GM03348 (cell line): ENCODE results near the gene PUDP.
A peak's percentile ranks its signal among the peaks of the same experiment; 100 is the strongest.
"Not testable (repeated sequence)": the region's sequence is repeated elsewhere in the genome, so short reads cannot be mapped to it uniquely, and the experiment has no call there.

Experiments
- DNase-seq: peaks from one replicate; pipeline ENCODE4 v3.0.0; 2012; ENCODE audit warnings: low spot score

The PUDP gene

GRCh38 chrX:7147978-7148854 is at the start of gene PUDP:
Gene PUDP (minus strand): TSS chrX:7148153. CDS start chrX:7148113, 40 bp downstream.
- DNase-seq = peak; percentile 98

- DNase-seq = no peak
These were observed 46.7 kb upstream of the PUDP start for GRCh38 chrX:7194606-7195005.

GRCh38 chrX:7192871-7193270 is 44.9 kb upstream of the PUDP start:
- DNase-seq = no peak

DNA sequence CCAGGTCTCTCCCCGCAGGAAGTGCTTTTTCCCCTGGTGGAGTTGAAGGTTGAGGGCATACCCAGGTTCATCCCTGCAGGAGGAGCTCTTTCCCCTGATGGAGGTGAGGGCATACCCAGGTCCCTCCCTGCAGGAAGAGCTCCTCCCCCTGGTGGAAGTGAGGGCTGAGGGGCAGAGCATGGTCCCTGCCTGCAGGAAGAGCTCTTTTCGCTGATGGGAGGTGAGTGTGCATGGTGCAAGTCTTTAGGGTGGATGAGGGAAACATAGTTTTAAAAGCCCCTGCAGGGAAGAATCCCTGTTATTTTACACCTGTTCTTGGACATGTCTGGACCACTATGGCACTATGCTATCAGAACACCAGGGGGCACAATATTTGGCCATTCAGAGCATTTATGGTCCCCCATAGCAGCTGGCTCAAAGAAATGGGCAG is 43.7 kb upstream of the PUDP start:
- DNase-seq = no peak

DNA sequence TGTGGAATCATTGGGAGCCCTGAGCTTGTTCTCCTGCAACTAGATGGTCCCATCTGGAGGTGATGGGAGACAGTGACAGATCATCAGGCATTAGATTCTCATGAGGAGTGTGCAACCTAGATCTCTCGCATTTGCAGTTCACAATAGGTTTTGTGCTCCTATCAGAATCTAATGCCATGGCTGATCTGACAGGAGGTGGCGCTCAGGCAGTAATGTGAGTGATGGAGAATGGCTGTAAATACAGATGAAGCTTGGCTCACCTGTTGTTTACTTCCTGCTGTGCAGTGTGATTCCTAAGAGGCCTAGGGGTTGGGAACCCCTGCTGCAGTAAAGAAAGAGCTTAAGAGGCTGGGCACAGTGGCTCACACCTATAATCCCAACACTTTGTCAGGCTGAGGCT is 42.2 kb upstream of the PUDP start:
- no peak for DNase-seq

DNA sequence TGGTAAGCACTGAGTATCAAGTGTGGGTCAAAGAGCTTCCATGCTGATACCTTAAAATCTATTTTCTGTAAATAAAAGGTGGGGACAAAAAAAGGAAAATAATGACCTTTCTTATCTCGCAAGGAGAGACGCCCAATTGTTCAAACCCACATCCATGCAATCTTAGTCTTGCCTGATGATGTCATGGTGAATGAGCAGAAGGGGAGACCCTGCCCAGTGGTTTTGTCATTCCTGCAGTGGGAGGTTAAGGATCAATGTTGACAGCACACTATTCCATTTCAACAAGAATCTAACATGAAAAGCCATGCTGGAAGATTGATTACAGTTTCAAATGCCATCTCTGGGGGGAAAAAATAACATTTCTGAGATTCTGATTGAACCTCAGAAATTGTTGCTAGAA is 40.7 kb upstream of the PUDP start:
- DNase-seq = no peak

DNA sequence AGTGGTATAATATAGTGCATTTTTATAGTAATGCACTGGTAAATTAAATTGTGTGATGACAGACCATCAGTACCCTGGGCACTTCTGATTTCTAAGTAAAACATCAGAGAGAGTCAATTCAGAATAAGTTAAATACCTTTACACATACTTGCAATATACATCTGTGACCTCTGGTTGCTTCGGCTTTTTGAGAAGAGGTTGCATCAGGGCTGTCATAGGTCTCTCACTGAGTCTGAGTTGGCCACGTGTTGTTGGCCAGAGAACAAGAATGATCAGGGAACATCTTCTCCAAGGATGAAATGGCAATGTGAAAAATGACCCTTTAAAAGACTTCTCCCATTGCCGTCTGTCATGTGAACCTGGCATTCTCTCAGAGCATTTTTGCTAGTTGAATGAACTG is 36.9 kb upstream of the PUDP start:
- no peak for DNase-seq

DNA sequence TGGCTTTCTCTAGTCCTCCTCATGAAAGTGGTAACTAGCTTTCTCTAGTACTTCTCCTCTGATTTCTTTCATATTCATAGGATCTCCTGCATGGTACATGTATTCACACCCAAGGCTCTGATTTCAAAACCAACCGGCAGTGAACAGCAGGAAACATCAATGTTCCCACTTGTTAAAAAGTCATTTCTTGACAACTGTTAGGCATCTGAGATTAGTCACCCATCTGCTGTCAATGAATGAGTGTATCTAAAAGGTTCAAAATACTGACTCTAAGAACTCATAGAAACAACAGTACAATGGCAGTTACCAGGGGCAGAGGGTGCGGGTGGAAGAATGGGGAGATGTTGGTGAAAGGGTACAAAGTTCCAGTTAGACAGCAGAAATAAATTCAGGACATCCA is 31.5 kb upstream of the PUDP start:
- no peak for DNase-seq

DNA sequence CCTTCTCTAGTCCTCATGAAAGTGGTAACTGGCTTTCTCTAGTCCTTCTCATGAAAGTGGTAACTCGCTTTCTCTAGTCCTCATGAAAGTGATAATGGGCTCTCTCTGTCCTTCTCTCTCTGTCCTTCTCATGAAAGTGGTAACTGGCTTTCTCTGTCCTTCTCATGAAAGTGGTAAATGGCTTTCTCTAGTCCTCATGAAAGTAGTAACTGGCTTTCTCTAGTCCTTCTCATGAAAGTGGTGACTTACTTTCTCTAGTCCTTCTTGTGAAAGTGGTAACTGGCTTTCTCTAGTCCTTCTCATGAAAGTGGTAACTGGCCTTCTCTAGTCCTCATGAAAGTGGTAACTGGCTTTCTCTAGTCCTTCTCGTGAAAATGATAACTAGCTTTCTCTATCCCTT is 30.9 kb upstream of the PUDP start:
- DNase-seq = not testable (repeated sequence)

DNA sequence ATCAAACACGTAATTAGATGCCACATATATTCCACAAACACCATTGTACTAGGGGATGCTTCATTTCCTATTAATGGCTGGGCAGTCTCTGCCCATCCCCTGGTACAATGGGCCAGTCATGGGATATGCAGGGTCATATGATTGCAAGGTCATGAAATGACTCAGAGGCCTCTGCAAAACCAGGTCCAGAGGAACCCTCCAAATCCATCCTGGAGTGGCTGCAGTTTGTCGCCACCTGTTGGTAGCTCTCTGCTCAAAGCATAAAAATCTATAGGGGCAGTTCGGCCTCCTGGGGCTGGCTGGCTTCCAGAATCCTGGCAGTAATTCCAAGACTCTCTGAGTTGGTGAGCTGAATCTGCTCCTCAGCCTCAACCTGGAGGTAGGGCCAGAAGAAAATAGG is 22.9 kb upstream of the PUDP start:
- no peak for DNase-seq

- DNase-seq = no peak
These were observed 21.7 kb upstream of the PUDP start for GRCh38 chrX:7169627-7170026.

DNA sequence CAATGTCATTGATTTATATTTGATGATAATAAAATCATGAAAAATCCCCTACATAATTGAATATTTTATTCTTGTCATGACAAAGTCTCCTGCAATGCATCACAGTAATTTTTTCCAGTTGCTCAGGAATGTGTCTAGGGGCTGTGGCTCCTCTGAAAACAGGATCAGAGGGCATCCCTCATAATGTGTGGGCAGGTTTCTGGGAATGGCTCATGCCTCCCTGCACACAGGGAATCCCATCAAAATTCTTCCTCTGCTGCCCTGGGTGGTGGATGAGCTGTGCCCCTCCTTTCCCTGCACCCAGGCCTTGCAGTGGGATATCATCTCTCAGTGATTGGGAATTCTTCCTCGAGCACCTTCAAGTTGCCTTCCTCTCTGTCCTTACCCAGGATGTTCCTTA is 20.4 kb upstream of the PUDP start:
- no peak for DNase-seq

DNA sequence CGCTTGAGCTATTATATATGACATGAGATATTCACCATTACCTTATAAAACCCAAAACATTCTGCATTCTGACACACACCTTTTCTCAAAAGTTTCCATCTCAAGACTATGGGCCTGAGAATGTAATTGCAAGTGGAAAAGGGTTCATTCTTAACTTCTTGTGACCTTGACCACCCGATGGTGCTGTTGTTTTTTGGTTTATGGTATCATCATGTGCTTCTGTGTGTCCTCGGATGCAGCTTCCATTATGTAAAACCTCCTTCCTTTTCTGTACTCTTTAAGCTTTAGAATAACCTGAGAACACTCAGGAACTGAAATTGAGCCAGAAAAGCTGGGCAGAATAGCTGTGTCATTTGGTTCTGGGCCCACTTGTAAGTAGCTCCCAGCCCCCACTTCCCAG is 16.2 kb upstream of the PUDP start:
- no peak for DNase-seq

DNA sequence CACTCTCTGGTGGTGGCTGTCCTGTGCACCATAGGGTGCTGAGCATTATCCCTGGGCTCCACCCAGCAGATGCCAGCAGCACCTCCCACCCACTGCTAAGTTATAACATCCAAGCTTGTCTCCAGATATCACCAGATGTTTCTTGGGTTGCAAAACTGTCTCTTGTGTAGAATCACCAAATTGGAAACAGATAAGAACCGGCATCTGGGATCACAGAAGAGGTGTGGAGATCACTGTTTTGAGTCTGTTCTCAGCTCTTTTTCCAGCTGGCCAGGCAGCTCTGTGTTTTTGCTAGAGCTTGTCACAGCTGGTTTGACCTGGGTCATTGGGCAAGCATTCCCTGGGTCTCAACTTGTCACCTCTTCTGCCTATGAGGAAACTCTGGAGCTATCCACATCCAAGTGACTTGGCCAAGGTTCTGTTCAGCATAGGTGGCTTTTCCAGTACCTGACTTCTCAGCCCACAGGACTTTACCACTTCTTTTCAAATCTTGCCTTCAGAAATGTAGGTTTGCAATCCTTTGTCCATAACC is 15.3 kb upstream of the PUDP start:
- no peak for DNase-seq

DNA sequence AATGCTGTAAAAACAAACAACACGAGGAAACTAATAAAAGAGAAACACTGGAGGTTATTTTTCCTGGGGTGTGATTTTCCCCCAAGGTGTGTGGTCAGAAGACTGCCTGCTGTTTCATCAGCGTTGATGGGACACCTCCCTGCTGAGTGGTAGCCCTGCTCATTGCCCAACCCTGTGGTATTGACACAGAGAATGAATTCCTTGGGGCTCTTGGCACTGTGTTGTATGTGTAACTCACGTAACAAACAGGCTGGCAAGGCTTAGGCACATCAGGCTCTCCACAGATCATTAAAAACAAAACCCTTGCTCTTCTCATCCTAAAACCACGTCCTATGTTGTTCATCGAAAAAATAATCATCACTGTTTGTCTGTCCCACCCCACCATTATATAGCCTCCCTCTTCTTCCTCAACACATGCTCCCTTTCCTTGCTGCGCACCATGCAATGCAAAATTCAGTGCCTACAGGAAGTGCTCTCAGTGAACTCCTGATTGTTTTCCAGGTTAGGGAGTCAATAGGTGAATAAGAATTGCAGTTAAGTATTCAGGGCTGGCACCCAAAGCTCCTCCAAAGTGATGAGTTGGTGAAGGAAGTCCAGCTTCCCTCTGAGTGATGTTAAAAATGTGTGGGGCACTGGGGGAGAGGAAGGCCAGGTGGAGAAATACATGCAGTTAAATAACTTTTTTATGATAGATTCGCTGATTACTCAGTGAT is 11.4 kb upstream of the PUDP start:
- DNase-seq = peak; percentile 13

GRCh38 chrX:7158468-7158990 is 10.6 kb upstream of the PUDP start:
- no peak for DNase-seq

DNA sequence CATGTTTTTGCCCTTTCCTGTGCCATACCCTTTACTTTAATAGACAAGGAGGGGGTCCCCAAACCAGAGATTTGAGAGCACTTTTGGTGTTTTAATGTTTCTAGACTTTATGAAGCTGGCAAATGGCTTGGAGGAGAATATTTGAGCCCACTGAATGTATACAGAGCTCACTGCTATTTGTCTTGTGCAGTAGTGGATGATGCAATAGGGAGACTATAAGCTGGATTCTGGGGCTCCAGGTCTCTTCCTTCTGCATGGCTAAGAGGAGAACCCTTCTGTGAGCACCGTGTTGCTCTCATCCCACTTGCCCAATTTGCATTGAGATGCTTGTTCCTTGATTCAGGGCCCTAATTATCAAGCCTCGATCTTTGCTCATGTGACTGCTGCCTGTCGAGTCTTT is 8.9 kb upstream of the PUDP start:
- DNase-seq = no peak

DNA sequence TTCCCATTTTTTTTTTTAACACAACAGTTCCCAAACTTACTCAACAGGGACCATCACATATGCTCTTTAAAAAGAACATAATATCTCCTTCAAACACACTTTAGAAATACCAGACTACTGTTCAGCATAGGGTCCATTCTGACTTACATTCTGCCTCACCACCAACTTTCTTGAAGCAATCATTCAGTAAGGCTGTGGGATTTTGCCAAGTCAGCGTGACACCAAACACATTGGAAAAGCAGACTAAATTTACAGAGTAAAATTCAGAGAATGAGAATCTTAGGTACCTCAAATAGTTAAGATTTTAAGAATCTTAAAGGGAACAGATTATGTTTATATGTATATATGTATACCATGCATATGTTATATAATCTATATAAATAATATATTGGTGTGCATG is 7.2 kb upstream of the PUDP start:
- DNase-seq = no peak

DNA sequence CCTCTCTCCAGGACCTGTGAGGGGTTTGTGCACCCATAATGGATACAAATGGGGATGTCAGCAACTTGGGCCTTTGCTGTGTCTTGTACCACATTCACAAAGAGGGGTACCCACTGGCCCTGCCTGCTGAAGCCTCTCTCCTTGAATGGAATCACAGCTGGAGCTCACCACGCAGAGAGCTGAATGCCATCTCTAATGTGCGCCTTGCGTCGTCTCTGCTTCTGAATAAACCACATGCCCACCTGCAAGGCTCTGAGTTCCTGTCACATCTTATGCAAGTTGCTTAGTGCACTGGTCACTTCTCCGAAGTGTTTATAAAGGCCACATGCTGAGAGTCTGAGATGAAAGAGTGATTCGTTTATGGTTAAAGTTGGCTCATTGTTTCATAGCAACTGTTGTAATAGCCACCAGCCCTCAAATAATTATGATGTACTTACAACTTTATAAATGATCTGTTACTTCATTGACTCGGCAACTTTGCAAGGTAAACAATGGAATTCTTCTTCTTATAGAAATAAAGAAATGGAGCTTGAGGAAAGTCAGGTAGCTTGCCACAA is 6.2 kb upstream of the PUDP start:
- DNase-seq = no peak

- no peak for DNase-seq
These were observed 5.3 kb upstream of the PUDP start for GRCh38 chrX:7153231-7153630.

- no peak for DNase-seq
These were observed 1.5 kb upstream of the PUDP start for GRCh38 chrX:7149411-7149810.

DNA sequence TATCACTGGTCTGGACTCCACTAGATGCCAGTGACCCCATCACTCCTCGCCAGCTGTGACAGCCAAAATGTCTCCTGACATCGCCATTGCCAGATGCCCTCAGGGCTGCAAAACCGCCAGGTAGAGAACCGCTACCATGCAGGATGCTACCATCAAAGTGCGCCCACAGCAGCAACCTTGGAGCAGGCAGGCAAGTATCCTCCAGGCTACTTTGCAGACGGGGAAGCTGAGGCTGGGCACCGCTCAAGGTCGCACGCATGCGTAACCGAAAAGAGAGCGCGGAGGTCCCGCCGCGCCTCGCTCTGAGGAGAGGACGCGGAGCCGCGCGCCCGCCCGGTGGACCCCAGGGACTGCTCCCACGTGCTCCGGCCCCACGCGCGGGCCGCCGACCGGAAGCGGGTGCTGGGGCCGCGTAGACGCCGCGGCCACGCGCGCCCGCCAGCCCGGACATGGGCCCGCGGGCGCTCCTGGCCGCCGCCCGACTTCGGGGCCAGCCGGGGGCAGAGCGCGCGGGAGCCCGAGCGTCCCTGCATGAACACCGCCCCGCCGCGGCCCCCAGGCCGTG is 458 bp downstream of the PUDP start, which contains the start of gene STS:
TSS of gene STS (plus strand) at position 300 of the 565 bp plus-strand sequence. CDS start 105,488 bp downstream, outside the sequence.
- DNase-seq = peak; percentile 54
